MM.1S (cell line): ENCODE data around the gene SERPINB1.
"Not testable (repeated sequence)": the region's sequence is repeated elsewhere in the genome, so short reads cannot be mapped to it uniquely, and the experiment has no call there.

ENCODE experiments used
- DNase-seq: peaks from one replicate; pipeline ENCODE4 v3.0.0-alpha.2; 2015
- H2AFZ ChIP-seq: fragments of 300-600 bp; sonication (generic); 2 replicates; pipeline ENCODE4 v1.6.0; 2016; ENCODE audit warnings: antibody characterized with exemption, low read length
- H3F3A ChIP-seq: fragments of 300-600 bp; sonication (generic); 2 replicates; pipeline ENCODE4 v1.6.1; 2016; ENCODE audit warnings: mild to moderate bottlenecking, antibody characterized with exemption, low read length, moderate library complexity, mixed read lengths; ENCODE audit not compliant: insufficient read depth
- H3K27ac ChIP-seq: fragments of 300-600 bp; sonication (generic); 2 replicates; pipeline ENCODE4 v1.5.1; 2016; ENCODE audit warnings: mild to moderate bottlenecking, low read length
- H3K27me3 ChIP-seq: fragments of 300-600 bp; sonication (generic); replicated peaks from 2 replicates; pipeline ENCODE4 v1.6.0; 2016; ENCODE audit warnings: low read length; ENCODE audit not compliant: insufficient read depth
- H3K36me3 ChIP-seq: fragments of 300-600 bp; sonication (generic); replicated peaks from 2 replicates; pipeline ENCODE4 v1.6.1; 2016; ENCODE audit warnings: mild to moderate bottlenecking, low read length, mixed read lengths; ENCODE audit not compliant: insufficient read depth
- H3K4me1 ChIP-seq: fragments of 300-600 bp; sonication (generic); 2 replicates; pipeline ENCODE4 v1.6.1; 2016; ENCODE audit warnings: low read length, mixed read lengths
- H3K4me2 ChIP-seq: fragments of 300-600 bp; sonication (generic); 2 replicates; pipeline ENCODE4 v1.6.0; 2016; ENCODE audit warnings: low read depth, low read length
- H3K4me3 ChIP-seq: fragments of 300-600 bp; sonication (generic); 2 replicates; pipeline ENCODE4 v1.5.1; 2016; ENCODE audit warnings: low read length, mixed read lengths
- H3K79me2 ChIP-seq: fragments of 300-600 bp; sonication (generic); 2 replicates; pipeline ENCODE4 v1.6.1; 2016; ENCODE audit warnings: mixed run types, low read length, mixed read lengths
- H3K9ac ChIP-seq: fragments of 300-600 bp; sonication (generic); 2 replicates; pipeline ENCODE4 v1.6.1; 2016; ENCODE audit warnings: low read length, mixed read lengths
- H3K9me2 ChIP-seq: fragments of 300-600 bp; sonication (generic); replicated peaks from 2 replicates; pipeline ENCODE4 v1.6.1; 2016; ENCODE audit warnings: mild to moderate bottlenecking, low read length, mixed read lengths; ENCODE audit not compliant: insufficient read depth
- H3K9me3 ChIP-seq: fragments of 300-600 bp; sonication (generic); replicated peaks from 2 replicates; pipeline ENCODE4 v1.6.1; 2016; ENCODE audit warnings: mild to moderate bottlenecking, low read length, mixed read lengths; ENCODE audit not compliant: insufficient read depth
- H4K20me1 ChIP-seq: fragments of 300-600 bp; sonication (generic); 2 replicates; pipeline ENCODE4 v1.6.1; 2016; ENCODE audit warnings: mild to moderate bottlenecking, low read length, moderate library complexity, mixed read lengths; ENCODE audit not compliant: insufficient read depth
- CTCF ChIP-seq: fragments of 300-600 bp; sonication (generic); IDR thresholded peaks from 2 replicates; pipeline ENCODE4 v1.5.1; 2016; ENCODE audit warnings: antibody characterized with exemption, low read length, mixed read lengths
- EZH2 ChIP-seq: fragments of 300-600 bp; sonication (generic); optimal IDR thresholded peaks from 2 replicates; pipeline ENCODE3; 2017; ENCODE audit warnings: low read depth, mild to moderate bottlenecking, antibody characterized with exemption, low read length, mixed read lengths
- EZH2phosphoT487 ChIP-seq: fragments of 300-600 bp; sonication (generic); IDR thresholded peaks from 2 replicates; pipeline ENCODE4 v1.6.1; 2018; ENCODE audit warnings: antibody characterized with exemption, low read length

Gene SERPINB1

GRCh38 chr6:2802521-2803060 is 39.1 kb downstream of the SERPINB1 start:
- Histone ChIP-seq H3F3A (no peaks in the 10 kb centered on the region), H3K79me2 (no peaks in the 10 kb centered on the region), H3K9me3 (no peaks in the 10 kb centered on the region), H3K4me2 (no peak overlapping the region), H3K9me2 (no peaks in the 10 kb centered on the region), H3K36me3 (no peaks in the 10 kb centered on the region), H3K9ac (no peak overlapping the region), H2AFZ (no peak overlapping the region), H3K27me3 (no peaks in the 10 kb centered on the region), H3K4me1 (no peaks in the 10 kb centered on the region), H4K20me1 (no peaks in the 10 kb centered on the region), H3K27ac (no peak overlapping the region), H3K4me3 (no peak overlapping the region)
- DNase-seq = no peak
- no peak for TF ChIP-seq EZH2

GRCh38 chr6:2801687-2802086 is 40.0 kb downstream of the SERPINB1 start:
- H3K9ac ChIP-seq, H3K27ac ChIP-seq, H3K36me3 ChIP-seq, H3K27me3 ChIP-seq, H3K9me3 ChIP-seq, H3K4me3 ChIP-seq, H3K4me1 ChIP-seq, H3K4me2 ChIP-seq, H4K20me1 ChIP-seq, H3K79me2 ChIP-seq, H2AFZ ChIP-seq, DNase-seq, H3F3A ChIP-seq, H3K9me2 ChIP-seq: not testable (repeated sequence)

- Histone ChIP-seq H3K9me3 (no peaks in the 10 kb centered on the region), H3K27ac (no peak overlapping the region), H3K4me1 (no peaks in the 10 kb centered on the region), H3K4me3 (no peak overlapping the region), H3K4me2 (no peak overlapping the region), H4K20me1 (no peaks in the 10 kb centered on the region), H3K27me3 (no peaks in the 10 kb centered on the region), H3K9me2 (no peaks in the 10 kb centered on the region), H2AFZ (no peak overlapping the region), H3K9ac (no peak overlapping the region), H3K36me3 (no peaks in the 10 kb centered on the region), H3F3A (no peaks in the 10 kb centered on the region), H3K79me2 (no peaks in the 10 kb centered on the region)
- DNase-seq = no peak
- TF ChIP-seq EZH2 = no peak
- TF ChIP-seq CTCF = no peak
- TF ChIP-seq EZH2phosphoT487 = no peak
Measured at GRCh38 chr6:2800552-2801316, 40.9 kb downstream of the SERPINB1 start.

GRCh38 chr6:2799936-2800527 is 41.6 kb downstream of the SERPINB1 start:
- DNase-seq = no peak
- Histone ChIP-seq H3K79me2 (no peaks in the 10 kb centered on the region), H3K27ac (no peak overlapping the region), H3F3A (no peaks in the 10 kb centered on the region), H3K9me3 (no peaks in the 10 kb centered on the region), H3K4me2 (no peak overlapping the region), H3K4me1 (no peaks in the 10 kb centered on the region), H3K36me3 (no peaks in the 10 kb centered on the region), H4K20me1 (no peaks in the 10 kb centered on the region), H3K9me2 (no peaks in the 10 kb centered on the region), H2AFZ (no peak overlapping the region), H3K9ac (no peak overlapping the region), H3K27me3 (no peaks in the 10 kb centered on the region), H3K4me3 (no peak overlapping the region)
- no peak for TF ChIP-seq EZH2phosphoT487
- TF ChIP-seq EZH2 = no peak
- TF ChIP-seq CTCF = no peak
